T-cell (primary cell): Measurements from ENCODE around the gene GPAM. TPM values are rescaled to one million over a fixed set of nuclear protein-coding genes. Genes with fewer than 3 reads are reported as not detected.

ENCODE experiments used
- ATAC-seq, 4 experiments: fragments of 200-7000 bp in 3 of 4; fragments of 150-1000 bp in 1 of 4; cut with Tn5 transposase; replicated peaks in 1 of 4; 1 replicate in 3 of 4; 2 replicates in 1 of 4; pipeline ENCODE4 v1.10.0; 2021; ENCODE audit warnings: moderate library complexity in 3 of 4, mild to moderate bottlenecking in 2 of 4, moderate number of reproducible peaks in 1 of 4
- CTCF ChIA-PET, 2 donors: fragments of 300-600 bp; sonication (Branson Sonifier 250); formaldehyde crosslinking; loops; one replicate each; lab custom pipeline; 2022; ENCODE audit warnings: antibody characterized with exemption in 2 of 2; lab: Charles Lee
- POLR2A ChIA-PET, 2 donors: fragments of 300-600 bp; sonication (Branson Sonifier 250); formaldehyde crosslinking; loops; one replicate each; lab custom pipeline; 2022; ENCODE audit warnings: antibody characterized with exemption in 2 of 2; lab: Charles Lee
- DNase-seq, 35 experiments: peaks; one replicate each; pipeline versions ENCODE4 v3.0.0 to v3.0.0-alpha.2; 2013 to 2023
- H3K27ac ChIP-seq: one replicate; pipeline ENCODE4 v1.5.1; 2013; ENCODE audit warnings: low read length
- H3K27me3 ChIP-seq, 2 experiments: replicated peaks in 1 of 2; 1 replicate in 1 of 2; 2 replicates in 1 of 2; pipeline versions ENCODE4 v1.6.1 to v1.7.0; 2013; ENCODE audit warnings: low read length in 1 of 2, mixed read lengths in 1 of 2; ENCODE audit not compliant: control insufficient read depth in 2 of 2, insufficient read depth in 2 of 2; ENCODE audit errors: extremely low read depth in 1 of 2
- H3K36me3 ChIP-seq, 2 donors: 1 replicate in 1 of 2; 2 replicates in 1 of 2; pipeline versions ENCODE4 v1.6.1 to v1.7.0; 2013; ENCODE audit warnings: low read length in 1 of 2; ENCODE audit not compliant: control insufficient read depth in 2 of 2, insufficient read depth in 1 of 2; ENCODE audit errors: extremely low read depth in 1 of 2
- H3K4me1 ChIP-seq, 2 experiments: 1 replicate in 1 of 2; 2 replicates in 1 of 2; pipeline versions ENCODE4 v1.6.1 to v1.7.0; 2013; ENCODE audit warnings: low read length in 2 of 2, mixed read lengths in 1 of 2; ENCODE audit not compliant: insufficient read depth in 2 of 2, control insufficient read depth in 1 of 2; ENCODE audit errors: extremely low read depth in 1 of 2
- H3K4me3 ChIP-seq, 2 donors: 1 replicate in 1 of 2; 2 replicates in 1 of 2; pipeline versions ENCODE4 v1.5.1 to v1.7.0; 2013; ENCODE audit warnings: mild to moderate bottlenecking in 2 of 2, low read length in 1 of 2, moderate library complexity in 1 of 2; ENCODE audit not compliant: control insufficient read depth in 1 of 2; ENCODE audit errors: extremely low read depth in 1 of 2
- H3K9me3 ChIP-seq: 2 replicates; pipeline ENCODE4 v1.7.0; 2013
- H3K27ac Mint-ChIP-seq, 2 donors: one replicate each; pipeline ENCODE4 v1.8.0; 2020 to 2021; ENCODE audit warnings: mild to moderate bottlenecking in 2 of 2, mixed read lengths in 2 of 2
- H3K27me3 Mint-ChIP-seq, 2 donors: one replicate each; pipeline ENCODE4 v1.8.0; 2021 to 2022; ENCODE audit warnings: mixed read lengths in 2 of 2
- H3K36me3 Mint-ChIP-seq: one replicate; pipeline ENCODE4 v1.8.0; 2021; ENCODE audit warnings: mixed read lengths
- H3K4me1 Mint-ChIP-seq, 3 donors: one replicate each; pipeline ENCODE4 v1.8.0; 2020 to 2022; ENCODE audit warnings: mixed read lengths in 3 of 3, mild to moderate bottlenecking in 1 of 3
- H3K4me3 Mint-ChIP-seq, 3 donors: one replicate each; pipeline ENCODE4 v1.8.0; 2020 to 2022; ENCODE audit warnings: mild to moderate bottlenecking in 3 of 3, mixed read lengths in 3 of 3, moderate library complexity in 3 of 3
- H3K9me3 Mint-ChIP-seq, 3 donors: one replicate each; pipeline ENCODE4 v1.8.0; 2020 to 2022; ENCODE audit warnings: mixed read lengths in 3 of 3
- WGBS: methylation state at CpG from one replicate; pipeline ENCODE4 v1.1.5; 2013; ENCODE audit warnings: missing lambda C conversion rate; ENCODE audit not compliant: insufficient coverage; 5-methylcytosine and 5-hydroxymethylcytosine counted together
- total RNA-seq, 35 experiments: library from RNA in 6 of 35; stranded (reverse) in 6 of 35; fragments of 120-200 nt in 1 of 35; gene quantifications; one replicate each; pipeline versions ENCODE4 v1.2.1 to v1.2.4 and lab custom pipeline; 2013 to 2026

GPAM gene
- total RNA-seq, 5 donors from 2014 or later (not counting 1 experiment from before 2014, with no cell fraction given) = 4.4 to 8.6 (median 5.9) TPM

GRCh38 chr10:112126901-112127300 is 56.7 kb downstream of the GPAM start:
- H3K27me3 ChIP-seq = peaks cover 0 to 9% of the 10 kb centered on the region in 2 experiments
- 84% methylated on average over 5 of the region's 5 CpGs for WGBS
- no peak overlapping the region for H3K4me3 Mint-ChIP-seq
- ATAC-seq = no peak
- no peak overlapping the region for H3K27ac Mint-ChIP-seq
- no peak overlapping the region for H3K4me3 ChIP-seq
- H3K4me1 ChIP-seq = no peaks in the 10 kb centered on the region
- no peak for DNase-seq
- no peaks in the 10 kb centered on the region for H3K9me3 Mint-ChIP-seq
- CTCF ChIA-PET = no interaction called here
- POLR2A ChIA-PET = no interaction called here
- peaks cover 2 to 5% of the 10 kb centered on the region in 2 donors for H3K27me3 Mint-ChIP-seq
- H3K36me3 ChIP-seq = no peaks in the 10 kb centered on the region
- H3K4me1 Mint-ChIP-seq = no peaks in the 10 kb centered on the region
- no peaks in the 10 kb centered on the region for H3K9me3 ChIP-seq
- no peaks in the 10 kb centered on the region for H3K36me3 Mint-ChIP-seq
- no peak overlapping the region for H3K27ac ChIP-seq

GRCh38 chr10:112126172-112126571 is 57.4 kb downstream of the GPAM start:
- ChIA-PET CTCF (no interaction called here), POLR2A (no interaction called here)
- DNase-seq (no peak), ATAC-seq (no peak)
- H3K4me3 Mint-ChIP-seq = no peak overlapping the region
- WGBS = no CpG with 5 or more reads among the region's 5 CpGs
- no peak overlapping the region for H3K4me3 ChIP-seq
- no peaks in the 10 kb centered on the region for H3K9me3 ChIP-seq
- H3K4me1 ChIP-seq = no peaks in the 10 kb centered on the region
- H3K36me3 Mint-ChIP-seq = no peaks in the 10 kb centered on the region
- H3K9me3 Mint-ChIP-seq = no peaks in the 10 kb centered on the region
- no peak overlapping the region for H3K27ac ChIP-seq
- H3K27me3 ChIP-seq = peaks cover 0 to 8% of the 10 kb centered on the region in 2 experiments
- H3K27me3 Mint-ChIP-seq = peaks cover 2 to 5% of the 10 kb centered on the region in 2 donors
- H3K27ac Mint-ChIP-seq = no peak overlapping the region
- no peaks in the 10 kb centered on the region for H3K36me3 ChIP-seq
- H3K4me1 Mint-ChIP-seq = no peaks in the 10 kb centered on the region

- Histone ChIP-seq H3K4me3 (no peak overlapping the region), H3K4me1 (no peaks in the 10 kb centered on the region), H3K27me3 (peaks cover 0 to 3% of the 10 kb centered on the region in 2 experiments), H3K36me3 (no peaks in the 10 kb centered on the region), H3K9me3 (no peaks in the 10 kb centered on the region), H3K27ac (no peak overlapping the region)
- ATAC-seq = no peak
- Mint-ChIP-seq H3K4me1 (no peaks in the 10 kb centered on the region), H3K9me3 (no peaks in the 10 kb centered on the region), H3K4me3 (no peak overlapping the region), H3K27ac (no peak overlapping the region), H3K27me3 (peaks cover 5 to 7% of the 10 kb centered on the region in 2 donors), H3K36me3 (no peaks in the 10 kb centered on the region)
- CTCF ChIA-PET = interaction anchor here (1.2 to 3.9 kb wide), 3 partner anchors 9 to 13 kb away, joined by 4 to 14 read pairs (median 4); no protein-coding TSS in a partner anchor
- no peak for DNase-seq
- 83% methylated on average over 2 of the region's 3 CpGs for WGBS
- POLR2A ChIA-PET = no interaction called here
Observed at GRCh38 chr10:112124866-112125265, 58.7 kb downstream of the GPAM start.

GRCh38 chr10:112122827-112123226 is 60.7 kb downstream of the GPAM start:
- Mint-ChIP-seq H3K27me3 (peaks cover 5 to 9% of the 10 kb centered on the region in 2 donors), H3K36me3 (no peaks in the 10 kb centered on the region), H3K27ac (no peak overlapping the region), H3K4me3 (no peak overlapping the region), H3K4me1 (no peaks in the 10 kb centered on the region), H3K9me3 (no peaks in the 10 kb centered on the region)
- ChIA-PET POLR2A (interaction anchor here in 1 of 2 donors (0.6 kb wide), 2 partner anchors 24 to 124 kb away, joined by 3 to 5 read pairs; no protein-coding TSS in a partner anchor), CTCF (interaction anchor here in 1 of 2 donors (0.7 to 3.9 kb wide), 3 partner anchors 15 to 1782 kb away, joined by 5 to 14 read pairs (median 8); no protein-coding TSS in a partner anchor)
- no CpG with 5 or more reads among the region's 4 CpGs for WGBS
- DNase-seq = no peak
- Histone ChIP-seq H3K4me1 (no peaks in the 10 kb centered on the region), H3K9me3 (no peaks in the 10 kb centered on the region), H3K27ac (no peak overlapping the region), H3K27me3 (peaks cover 0 to 3% of the 10 kb centered on the region in 2 experiments), H3K36me3 (no peaks in the 10 kb centered on the region), H3K4me3 (no peak overlapping the region)
- ATAC-seq = no peak

- Histone ChIP-seq H3K4me1 (no peaks in the 10 kb centered on the region), H3K27ac (no peak overlapping the region), H3K4me3 (no peak overlapping the region), H3K36me3 (no peaks in the 10 kb centered on the region), H3K9me3 (no peaks in the 10 kb centered on the region), H3K27me3 (no peaks in the 10 kb centered on the region)
- Mint-ChIP-seq H3K4me3 (no peak overlapping the region), H3K4me1 (no peaks in the 10 kb centered on the region), H3K36me3 (no peaks in the 10 kb centered on the region), H3K27ac (no peak overlapping the region), H3K27me3 (peaks cover 5 to 9% of the 10 kb centered on the region in 2 donors), H3K9me3 (no peaks in the 10 kb centered on the region)
- WGBS = 81% methylated on average over 3 of the region's 4 CpGs
- DNase-seq (no peak), ATAC-seq (no peak)
- CTCF ChIA-PET = no interaction called here
- POLR2A ChIA-PET = no interaction called here
Observed at GRCh38 chr10:112120491-112120890, 63.1 kb downstream of the GPAM start.

GRCh38 chr10:112115781-112116385 is 67.7 kb downstream of the GPAM start:
- 2% methylated on average over 4 of the region's 12 CpGs for WGBS
- Mint-ChIP-seq H3K9me3 (no peaks in the 10 kb centered on the region), H3K27me3 (peaks cover 0 to 7% of the 10 kb centered on the region in 2 donors), H3K27ac (no peak overlapping the region), H3K36me3 (no peaks in the 10 kb centered on the region), H3K4me3 (no peak overlapping the region), H3K4me1 (no peaks in the 10 kb centered on the region)
- Histone ChIP-seq H3K4me1 (no peaks in the 10 kb centered on the region), H3K4me3 (no peak overlapping the region), H3K27me3 (no peaks in the 10 kb centered on the region), H3K27ac (no peak overlapping the region), H3K9me3 (no peaks in the 10 kb centered on the region), H3K36me3 (no peaks in the 10 kb centered on the region)
- peak in 26 of 35 experiments; percentile 3 to 46 (median 19) for DNase-seq
- POLR2A ChIA-PET = no interaction called here
- CTCF ChIA-PET = interaction anchor here (0.6 to 1.6 kb wide), 7 partner anchors 8 to 356 kb away, joined by 3 to 6 read pairs (median 4); no protein-coding TSS in a partner anchor
- ATAC-seq = peak in 2 of 4 experiments; percentile 28 to 43
